BE2C (cell line): ENCODE results near the gene A2ML1.
A peak's percentile ranks its signal among the peaks of the same experiment; 100 is the strongest.
"Not testable (repeated sequence)": the region's sequence is repeated elsewhere in the genome, so short reads cannot be mapped to it uniquely, and the experiment has no call there.

Experiments
- DNase-seq: peaks from one replicate; pipeline ENCODE4 v3.0.0-alpha.2; 2020
- H3K27me3 ChIP-seq: fragments of 250-450 bp; sonication (Bioruptor Pico); 2 replicates; pipeline ENCODE4 v1.5.1; 2020; ENCODE audit warnings: mild to moderate bottlenecking
- H3K36me3 ChIP-seq: fragments of 250-450 bp; sonication (Bioruptor Pico); 2 replicates; pipeline ENCODE4 v1.5.1; 2020; ENCODE audit warnings: mild to moderate bottlenecking
- H3K4me1 ChIP-seq: fragments of 250-450 bp; sonication (Bioruptor Pico); 2 replicates; pipeline ENCODE4 v1.5.1; 2020
- H3K4me3 ChIP-seq: 2 replicates; pipeline ENCODE4 v1.5.1; 2011; ENCODE audit warnings: low read depth, low read length
- H3K9me3 ChIP-seq: fragments of 250-450 bp; sonication (Bioruptor Pico); 2 replicates; pipeline ENCODE4 v1.5.1; 2020
- CTCF ChIP-seq: IDR thresholded peaks from 2 replicates; pipeline ENCODE4 v1.5.1; 2012; ENCODE audit warnings: mild to moderate bottlenecking, low read depth, low read length

A2ML1 gene

GRCh38 chr12:8810112-8810511 lies 12.3 kb upstream of the A2ML1 start:
- not testable (repeated sequence) for DNase-seq, H3K4me1 ChIP-seq, H3K4me3 ChIP-seq, H3K9me3 ChIP-seq, H3K36me3 ChIP-seq, H3K27me3 ChIP-seq

- no peak for DNase-seq
- H3K27me3 ChIP-seq: no peaks in the 10 kb centered on the region
- no peak overlapping the region for H3K4me3 ChIP-seq
- no peak for TF ChIP-seq CTCF
- no peaks in the 10 kb centered on the region for H3K9me3 ChIP-seq
- no peaks in the 10 kb centered on the region for H3K36me3 ChIP-seq
- no peaks in the 10 kb centered on the region for H3K4me1 ChIP-seq
Observed at GRCh38 chr12:8813572-8814357, 8.7 kb upstream of the A2ML1 start.

GRCh38 chr12:8816448-8817050 lies 5.9 kb upstream of the A2ML1 start:
- no peak for TF ChIP-seq CTCF
- no peaks in the 10 kb centered on the region for H3K4me1 ChIP-seq
- no peak for DNase-seq
- no peak overlapping the region for H3K4me3 ChIP-seq
- H3K27me3 ChIP-seq: no peaks in the 10 kb centered on the region
- no peaks in the 10 kb centered on the region for H3K9me3 ChIP-seq
- no peaks in the 10 kb centered on the region for H3K36me3 ChIP-seq

GRCh38 chr12:8817856-8818255 lies 4.6 kb upstream of the A2ML1 start:
- no peak for DNase-seq
- no peak for TF ChIP-seq CTCF
- H3K36me3 ChIP-seq: no peaks in the 10 kb centered on the region
- no peaks in the 10 kb centered on the region for H3K4me1 ChIP-seq
- H3K9me3 ChIP-seq: no peaks in the 10 kb centered on the region
- no peaks in the 10 kb centered on the region for H3K27me3 ChIP-seq
- H3K4me3 ChIP-seq: no peak overlapping the region

- no peaks in the 10 kb centered on the region for H3K4me1 ChIP-seq
- H3K4me3 ChIP-seq: no peak overlapping the region
- TF ChIP-seq CTCF: no peak
- H3K36me3 ChIP-seq: no peaks in the 10 kb centered on the region
- DNase-seq: no peak
- no peaks in the 10 kb centered on the region for H3K27me3 ChIP-seq
- no peaks in the 10 kb centered on the region for H3K9me3 ChIP-seq
Observed at GRCh38 chr12:8818526-8818925, 3.9 kb upstream of the A2ML1 start.

- no peak for DNase-seq
- H3K9me3 ChIP-seq: no peaks in the 10 kb centered on the region
- no peaks in the 10 kb centered on the region for H3K27me3 ChIP-seq
- H3K4me3 ChIP-seq: no peak overlapping the region
- H3K4me1 ChIP-seq: no peaks in the 10 kb centered on the region
- H3K36me3 ChIP-seq: no peaks in the 10 kb centered on the region
- TF ChIP-seq CTCF: no peak
Observed at GRCh38 chr12:8819666-8819980, 2.8 kb upstream of the A2ML1 start.

- H3K4me3 ChIP-seq, H3K9me3 ChIP-seq, H3K36me3 ChIP-seq, H3K27me3 ChIP-seq, H3K4me1 ChIP-seq: not testable (repeated sequence)
- DNase-seq: peak; percentile 19
Observed at GRCh38 chr12:8820676-8821407, 1.6 kb upstream of the A2ML1 start.
